Natural killer cell (primary cell): ENCODE data around the gene PACRG. TPM values are rescaled to one million over a fixed set of nuclear protein-coding genes. Genes with fewer than 3 reads are reported as not detected.

Experiments
- ATAC-seq, 3 donors: fragments of 150-1000 bp in 2 of 3; fragments of 200-7000 bp in 1 of 3; cut with Tn5 transposase; 1 replicate in 1 of 3; 2 replicates in 2 of 3; pipeline ENCODE4 v1.10.0; 2021; ENCODE audit warnings: mild to moderate bottlenecking in 2 of 3, moderate library complexity in 2 of 3
- DNase-seq, 2 donors: peaks; one replicate each; pipeline versions ENCODE4 v3.0.0 to v3.0.0-alpha.2; 2013 to 2021; ENCODE audit warnings: mixed read lengths in 1 of 2
- H3K27ac ChIP-seq: one replicate; pipeline ENCODE4 v1.5.1; 2013; ENCODE audit warnings: mild to moderate bottlenecking, low read length
- H3K27me3 ChIP-seq: one replicate; pipeline ENCODE4 v1.6.1; 2013; ENCODE audit warnings: low read length; ENCODE audit not compliant: control insufficient read depth, insufficient read depth
- H3K36me3 ChIP-seq: one replicate; pipeline ENCODE4 v1.6.1; 2013; ENCODE audit warnings: low read length; ENCODE audit not compliant: control insufficient read depth, insufficient read depth
- H3K4me1 ChIP-seq: one replicate; pipeline ENCODE4 v1.6.1; 2013; ENCODE audit warnings: low read length; ENCODE audit not compliant: control insufficient read depth, insufficient read depth
- H3K4me3 ChIP-seq: one replicate; pipeline ENCODE4 v1.5.1; 2013; ENCODE audit warnings: low read length
- H3K9me3 ChIP-seq: one replicate; pipeline ENCODE4 v1.6.1; 2013; ENCODE audit warnings: low read length; ENCODE audit not compliant: control insufficient read depth, insufficient read depth
- H3K27ac Mint-ChIP-seq, 2 donors: one replicate each; pipeline ENCODE4 v1.8.0; 2022; ENCODE audit warnings: mild to moderate bottlenecking in 2 of 2, mixed read lengths in 2 of 2, moderate library complexity in 1 of 2
- H3K27me3 Mint-ChIP-seq, 2 donors: one replicate each; pipeline ENCODE4 v1.8.0; 2022; ENCODE audit warnings: low read depth in 2 of 2, mixed read lengths in 2 of 2
- H3K36me3 Mint-ChIP-seq: one replicate; pipeline ENCODE4 v1.8.0; 2022; ENCODE audit warnings: mixed read lengths
- H3K4me1 Mint-ChIP-seq, 2 donors: one replicate each; pipeline ENCODE4 v1.8.0; 2022; ENCODE audit warnings: mixed read lengths in 2 of 2
- H3K4me3 Mint-ChIP-seq: one replicate; pipeline ENCODE4 v1.8.0; 2022; ENCODE audit warnings: mild to moderate bottlenecking, moderate library complexity, mixed read lengths
- H3K9me3 Mint-ChIP-seq, 2 donors: one replicate each; pipeline ENCODE4 v1.8.0; 2022; ENCODE audit warnings: mixed read lengths in 2 of 2
- CTCF ChIP-seq: fragments of 200-600 bp; IDR thresholded peaks from one replicate; pipeline ENCODE4 v1.8.0; 2022; ENCODE audit warnings: antibody characterized with exemption
- WGBS: methylation state at CpG from one replicate; pipeline ENCODE4 v1.1.7; 2013; ENCODE audit warnings: missing lambda C conversion rate; ENCODE audit not compliant: insufficient coverage; 5-methylcytosine and 5-hydroxymethylcytosine counted together
- intact Hi-C: fragments of 100-400 bp; cut with micrococcal nuclease; formaldehyde crosslinking; loops from one replicate; pipeline ENCODE4 v1.14.2; 2022
- total RNA-seq, 4 donors: library from RNA; stranded (reverse); fragments of 120-200 nt in 1 of 4; gene quantifications; one replicate each; pipeline versions ENCODE4 v1.2.3 to v1.2.4, GENCODE V29; 2013 to 2022

PACRG gene
- total RNA-seq, 3 donors from 2014 or later (not counting 1 experiment from before 2014, with no cell fraction given) = 0.52 TPM; not detected in 2

GRCh38 chr6:163146036-163146435 is 418.3 kb downstream of the PACRG start:
- Histone ChIP-seq H3K36me3 (no peaks in the 10 kb centered on the region), H3K4me1 (no peaks in the 10 kb centered on the region), H3K9me3 (no peaks in the 10 kb centered on the region), H3K27me3 (no peaks in the 10 kb centered on the region), H3K27ac (no peak overlapping the region), H3K4me3 (no peak overlapping the region)
- TF ChIP-seq CTCF = no peak
- H3K27me3 Mint-ChIP-seq = peaks cover 5 to 13% of the 10 kb centered on the region in 2 donors
- H3K9me3 Mint-ChIP-seq = no peaks in the 10 kb centered on the region
- DNase-seq (no peak), ATAC-seq (no peak)
- no peak overlapping the region for H3K4me3 Mint-ChIP-seq
- H3K27ac Mint-ChIP-seq = no peak overlapping the region
- WGBS = 91% methylated on average over 3 of the region's 4 CpGs
- intact Hi-C loops = no loop called here
- no peaks in the 10 kb centered on the region for H3K4me1 Mint-ChIP-seq
- no peaks in the 10 kb centered on the region for H3K36me3 Mint-ChIP-seq

- H3K27ac Mint-ChIP-seq = no peak overlapping the region
- no peaks in the 10 kb centered on the region for H3K27me3 ChIP-seq
- 87% methylated on average over 3 of the region's 4 CpGs for WGBS
- no peak for TF ChIP-seq CTCF
- H3K36me3 ChIP-seq = no peaks in the 10 kb centered on the region
- no peaks in the 10 kb centered on the region for H3K4me1 Mint-ChIP-seq
- H3K9me3 Mint-ChIP-seq = no peaks in the 10 kb centered on the region
- H3K27ac ChIP-seq = no peak overlapping the region
- H3K4me3 Mint-ChIP-seq = no peak overlapping the region
- DNase-seq = no peak
- no peaks in the 10 kb centered on the region for H3K36me3 Mint-ChIP-seq
- peaks cover 0 to 16% of the 10 kb centered on the region in 2 donors for H3K27me3 Mint-ChIP-seq
- intact Hi-C loops = no loop called here
- no peak for ATAC-seq
- no peak overlapping the region for H3K4me3 ChIP-seq
- no peaks in the 10 kb centered on the region for H3K4me1 ChIP-seq
- no peaks in the 10 kb centered on the region for H3K9me3 ChIP-seq
These were observed 420.2 kb downstream of the PACRG start for GRCh38 chr6:163147994-163148393.

- TF ChIP-seq CTCF = no peak
- no peaks in the 10 kb centered on the region for H3K36me3 Mint-ChIP-seq
- Histone ChIP-seq H3K36me3 (no peaks in the 10 kb centered on the region), H3K27ac (no peak overlapping the region), H3K27me3 (no peaks in the 10 kb centered on the region), H3K4me3 (no peak overlapping the region), H3K9me3 (no peaks in the 10 kb centered on the region), H3K4me1 (no peaks in the 10 kb centered on the region)
- no peak overlapping the region for H3K4me3 Mint-ChIP-seq
- H3K27me3 Mint-ChIP-seq = peaks cover 0 to 16% of the 10 kb centered on the region in 2 donors
- H3K4me1 Mint-ChIP-seq = no peaks in the 10 kb centered on the region
- intact Hi-C loops = no loop called here
- 64% methylated on average over 24 of the region's 24 CpGs for WGBS
- no peak for DNase-seq
- no peak for ATAC-seq
- no peaks in the 10 kb centered on the region for H3K9me3 Mint-ChIP-seq
- no peak overlapping the region for H3K27ac Mint-ChIP-seq
These were observed 420.9 kb downstream of the PACRG start for GRCh38 chr6:163148451-163149278.
